ENCODE measurements around the gene CERS6. TPM values are rescaled to one million over a fixed set of nuclear protein-coding genes. Genes with fewer than 3 reads are reported as not detected.
A peak's percentile ranks its signal among the peaks of the same experiment; 100 is the strongest.

Gene CERS6
- total and polyA plus RNA-seq, 11 donors, result 22.1 to 78.0 (median 62.2) TPM

DNA sequence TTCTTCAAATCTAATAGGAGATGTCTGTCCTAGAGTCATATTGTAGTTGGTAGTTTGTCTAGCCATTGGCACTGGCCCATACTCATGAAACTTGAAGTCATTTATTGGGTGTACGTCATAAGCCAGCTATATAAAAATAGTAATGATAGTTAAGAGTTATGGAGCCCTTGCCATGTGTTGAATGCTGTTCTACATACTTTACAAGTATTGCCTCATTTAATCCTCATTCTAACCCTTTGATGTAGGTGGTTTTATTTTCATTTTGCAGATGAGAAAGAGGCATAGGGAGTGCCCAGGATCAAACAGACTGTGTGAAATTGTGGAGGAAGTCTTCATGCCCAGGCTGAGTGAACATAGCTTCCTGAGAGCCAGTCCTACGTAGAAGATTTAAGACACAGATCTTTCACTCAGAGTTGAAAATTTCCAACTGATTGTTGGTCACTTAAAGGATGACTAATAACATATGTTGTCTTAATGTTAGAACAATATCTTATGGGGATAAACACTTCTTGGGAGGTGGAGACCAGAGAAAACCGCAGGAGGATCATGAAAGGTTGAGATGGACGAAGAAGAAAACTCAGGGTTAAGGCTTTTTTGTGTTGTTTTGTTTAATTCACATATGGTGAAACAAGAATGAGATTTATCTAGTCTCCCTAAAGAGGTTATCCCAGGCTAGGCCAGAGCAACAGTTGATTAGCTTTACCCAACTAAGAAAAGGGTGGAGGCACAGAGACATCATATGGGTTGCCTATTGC, 156.0 kb downstream of the CERS6 start:
- no peaks in the 10 kb centered on the region for H3K36me3 ChIP-seq
- H3K4me3 ChIP-seq, result no peak overlapping the region
- intact Hi-C loops (cut with DNase I), result loop anchor here in 1 of 10 donors (10.0 kb wide), 1 partner anchor 143 kb away; no protein-coding TSS in a partner anchor
- H3K9me3 ChIP-seq, result no peaks in the 10 kb centered on the region
- no peak for TF ChIP-seq POLR2A (IDR thresholded peaks at IDR 0.05)
- TF ChIP-seq, protein P1, sequence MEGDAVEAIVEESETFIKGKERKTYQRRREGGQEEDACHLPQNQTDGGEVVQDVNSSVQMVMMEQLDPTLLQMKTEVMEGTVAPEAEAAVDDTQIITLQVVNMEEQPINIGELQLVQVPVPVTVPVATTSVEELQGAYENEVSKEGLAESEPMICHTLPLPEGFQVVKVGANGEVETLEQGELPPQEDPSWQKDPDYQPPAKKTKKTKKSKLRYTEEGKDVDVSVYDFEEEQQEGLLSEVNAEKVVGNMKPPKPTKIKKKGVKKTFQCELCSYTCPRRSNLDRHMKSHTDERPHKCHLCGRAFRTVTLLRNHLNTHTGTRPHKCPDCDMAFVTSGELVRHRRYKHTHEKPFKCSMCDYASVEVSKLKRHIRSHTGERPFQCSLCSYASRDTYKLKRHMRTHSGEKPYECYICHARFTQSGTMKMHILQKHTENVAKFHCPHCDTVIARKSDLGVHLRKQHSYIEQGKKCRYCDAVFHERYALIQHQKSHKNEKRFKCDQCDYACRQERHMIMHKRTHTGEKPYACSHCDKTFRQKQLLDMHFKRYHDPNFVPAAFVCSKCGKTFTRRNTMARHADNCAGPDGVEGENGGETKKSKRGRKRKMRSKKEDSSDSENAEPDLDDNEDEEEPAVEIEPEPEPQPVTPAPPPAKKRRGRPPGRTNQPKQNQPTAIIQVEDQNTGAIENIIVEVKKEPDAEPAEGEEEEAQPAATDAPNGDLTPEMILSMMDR (IDR thresholded peaks at IDR 0.05), result no peak
- DNase-seq, result no peak
- 82 to 90% (median 86%) methylated on average over 4 of the region's 4 CpGs for WGBS, 4 donors
- peak overlapping the region in 4 of 12 donors; percentile 7 to 28 (median 16) for H3K27ac ChIP-seq
- peak in 3 of 4 donors; percentile 55 to 85 (median 72) for ATAC-seq
- no peaks in the 10 kb centered on the region for H3K27me3 ChIP-seq
- H3K4me1 ChIP-seq, result peaks cover 0 to 34% (median 0%) of the 10 kb centered on the region in 12 donors

DNA sequence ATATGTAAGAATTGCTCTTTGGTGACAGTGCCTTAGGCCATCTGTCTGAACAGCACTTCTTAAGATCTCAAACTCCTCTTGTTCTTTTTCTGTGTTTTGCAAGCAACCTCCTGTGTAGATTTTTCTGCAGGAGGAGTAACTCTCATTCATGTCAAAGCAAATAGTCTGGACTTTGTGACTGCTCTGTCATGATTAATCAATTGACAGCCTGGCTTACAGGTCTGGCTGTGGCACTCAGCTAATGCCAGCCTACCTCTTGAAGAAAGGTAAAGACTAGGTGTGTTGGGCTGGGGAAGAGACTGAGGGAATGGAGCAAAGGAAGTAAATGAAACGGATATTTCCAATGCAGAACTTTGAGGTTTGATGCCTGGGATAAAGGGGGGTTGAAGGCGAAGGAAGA, 156.6 kb downstream of the CERS6 start:
- H3K4me3 ChIP-seq, result no peak overlapping the region
- ATAC-seq (no peak), DNase-seq (no peak)
- intact Hi-C loops (cut with DNase I), result loop anchor here in 1 of 10 donors (10.0 kb wide), 1 partner anchor 142 kb away; no protein-coding TSS in a partner anchor
- WGBS, 4 donors, result 88 to 99% (median 96%) methylated on average over 2 of the region's 2 CpGs
- no peak overlapping the region for H3K27ac ChIP-seq
- no peaks in the 10 kb centered on the region for H3K36me3 ChIP-seq
- H3K4me1 ChIP-seq, result peaks cover 0 to 32% (median 0%) of the 10 kb centered on the region in 12 donors
- TF ChIP-seq POLR2A (IDR thresholded peaks at IDR 0.05), result no peak
- TF ChIP-seq, protein P1 (IDR thresholded peaks at IDR 0.05), result no peak
- H3K27me3 ChIP-seq, result no peaks in the 10 kb centered on the region
- no peaks in the 10 kb centered on the region for H3K9me3 ChIP-seq

DNA sequence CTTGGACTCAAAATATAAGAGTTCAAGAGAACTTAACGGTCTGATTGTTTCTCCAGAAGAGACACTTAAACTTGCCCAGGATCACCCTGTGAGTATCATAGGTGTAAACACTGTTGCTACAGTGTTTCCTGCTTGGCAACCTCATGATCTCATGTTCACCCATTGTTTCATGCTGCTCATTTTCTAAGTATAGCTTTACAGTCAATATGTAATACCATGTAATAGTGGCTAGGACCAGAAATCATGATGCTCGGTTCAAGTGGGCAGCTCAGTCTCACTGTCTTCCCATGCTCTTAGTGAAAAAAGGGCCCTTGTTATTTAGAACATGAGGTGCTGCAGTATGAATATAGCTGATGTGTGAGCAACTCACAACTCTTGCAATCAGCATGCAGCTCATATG, 157.5 kb downstream of the CERS6 start:
- intact Hi-C loops (cut with DNase I), result loop anchor here in 1 of 10 donors (10.0 kb wide), 1 partner anchor 141 kb away; no protein-coding TSS in a partner anchor
- H3K4me3 ChIP-seq, result no peak overlapping the region
- WGBS, 4 donors, result 54 to 69% (median 62%) methylated on average over 2 of the region's 2 CpGs
- H3K4me1 ChIP-seq, result peaks cover 0 to 27% (median 0%) of the 10 kb centered on the region in 12 donors
- peak in 3 of 4 donors; percentile 38 to 65 (median 52) for ATAC-seq
- H3K27ac ChIP-seq, result no peak overlapping the region
- H3K27me3 ChIP-seq, result no peaks in the 10 kb centered on the region
- no peak for DNase-seq
- TF ChIP-seq, protein P1 (IDR thresholded peaks at IDR 0.05), result no peak
- no peak for TF ChIP-seq POLR2A (IDR thresholded peaks at IDR 0.05)
- H3K9me3 ChIP-seq, result peaks cover 0 to 4% (median 0%) of the 10 kb centered on the region in 12 donors
- H3K36me3 ChIP-seq, result no peaks in the 10 kb centered on the region
